HepG2 (cell line): ENCODE results near the gene ARMC10. TPM values are rescaled to one million over a fixed set of nuclear protein-coding genes. Genes with fewer than 3 reads are reported as not detected.

Experiments
- FOXC1 ChIP-seq: sonication (generic); formaldehyde crosslinking; IDR thresholded peaks from 2 replicates; pipeline ENCODE4 v1.8.0; 2022; ENCODE audit warnings: mild to moderate bottlenecking, missing genetic modification reagents, borderline replicate concordance
- NR1H2 ChIP-seq: sonication (generic); formaldehyde crosslinking; IDR thresholded peaks from 2 replicates; pipeline ENCODE4 v1.8.1; 2022; ENCODE audit warnings: low read depth, missing genetic modification reagents, borderline replicate concordance
- PAWR ChIP-seq: sonication (generic); formaldehyde crosslinking; IDR thresholded peaks from 2 replicates; pipeline ENCODE4 v1.4.0; 2020; ENCODE audit warnings: missing genetic modification reagents, mild to moderate bottlenecking, borderline replicate concordance
- RBAK ChIP-seq: sonication (generic); formaldehyde crosslinking; IDR thresholded peaks from 2 replicates; pipeline ENCODE4 v1.5.1; 2020; ENCODE audit warnings: mild to moderate bottlenecking, missing genetic modification reagents
- REXO4 ChIP-seq: sonication (generic); formaldehyde crosslinking; IDR thresholded peaks from 2 replicates; pipeline ENCODE4 v1.8.0; 2022; ENCODE audit warnings: missing genetic modification reagents, mild to moderate bottlenecking, borderline replicate concordance
- SAP130 ChIP-seq: IDR thresholded peaks from 2 replicates; pipeline ENCODE4 v1.6.1; 2016; ENCODE audit warnings: low read depth
- SIX1 ChIP-seq: sonication (generic); formaldehyde crosslinking; IDR thresholded peaks from 2 replicates; pipeline ENCODE4 v1.4.0; 2020; ENCODE audit warnings: missing genetic modification reagents, borderline replicate concordance
- ZBTB7A ChIP-seq: sonication (generic); formaldehyde crosslinking; IDR thresholded peaks from 2 replicates; pipeline ENCODE4 v1.8.0; 2022; ENCODE audit warnings: mild to moderate bottlenecking, missing genetic modification reagents
- ZNF260 ChIP-seq: sonication (generic); formaldehyde crosslinking; IDR thresholded peaks from 2 replicates; pipeline ENCODE4 v1.4.0; 2020; ENCODE audit warnings: missing genetic modification reagents, low read depth, mild to moderate bottlenecking, borderline replicate concordance
- ZSCAN31 ChIP-seq: sonication (generic); formaldehyde crosslinking; IDR thresholded peaks from 2 replicates; pipeline ENCODE4 v1.5.0; 2020; ENCODE audit warnings: low read depth, mild to moderate bottlenecking, missing genetic modification reagents
- polyA plus RNA-seq, 8 experiments: library from polyadenylated mRNA; depleted of rRNA in 3 of 8; stranded (reverse) in 7 of 8; unstranded in 1 of 8; fragments of >200 nt; fragmentation: Illumina TruSeq in 4 of 8; extraction: Trizol in 4 of 8; gene quantifications; 2 replicates each; pipeline versions ENCODE4 v1.2.1 to v1.2.3, GENCODE V29; 2011 to 2016; ENCODE audit warnings: low read depth in 4 of 8, missing spikeins in 1 of 8, mixed read lengths in 1 of 8; ENCODE audit not compliant: insufficient read depth in 1 of 8
- total RNA-seq, 5 experiments: library from RNA; depleted of rRNA; stranded (reverse); fragments of >200 nt; fragmentation: Illumina TruSeq; extraction: Trizol; gene quantifications; 2 replicates each; pipeline ENCODE4 v1.2.3, GENCODE V29; 2016; ENCODE audit warnings: low read depth in 1 of 5
- TF ChIP-seq, protein P1 (sequence below), 2 experiments: sonication (generic) in 1 of 2; formaldehyde crosslinking in 1 of 2; IDR thresholded peaks; 2 replicates each; pipeline versions ENCODE4 v1.5.1 to v1.6.1; 2011 to 2020; ENCODE audit warnings: borderline replicate concordance in 1 of 2, low read depth in 1 of 2, low read length in 1 of 2, mild to moderate bottlenecking in 1 of 2, missing genetic modification reagents in 1 of 2, moderate library complexity in 1 of 2
- TF ChIP-seq, protein P2 (sequence below): sonication (generic); formaldehyde crosslinking; IDR thresholded peaks from 2 replicates; pipeline ENCODE4 v1.4.0; 2020; ENCODE audit warnings: low read depth, mild to moderate bottlenecking, missing genetic modification reagents
- TF ChIP-seq, protein P3 (sequence below): sonication (generic); formaldehyde crosslinking; IDR thresholded peaks from 2 replicates; pipeline ENCODE4 v1.8.1; 2023; ENCODE audit warnings: mild to moderate bottlenecking, missing genetic modification reagents
- TF ChIP-seq, protein P4 (sequence below): sonication (generic); formaldehyde crosslinking; IDR thresholded peaks from 2 replicates; pipeline ENCODE4 v1.8.1; 2023; ENCODE audit warnings: mild to moderate bottlenecking, missing genetic modification reagents
- TF ChIP-seq, protein P5 (sequence below): sonication (generic); formaldehyde crosslinking; IDR thresholded peaks from 2 replicates; pipeline ENCODE4 v1.4.0; 2020; ENCODE audit warnings: mild to moderate bottlenecking, missing genetic modification reagents
- TF ChIP-seq, protein P6 (sequence below): fragments of 450-650 bp; IDR thresholded peaks from 2 replicates; pipeline ENCODE4 v1.6.1; 2016

Gene ARMC10
- total and polyA plus RNA-seq, 2 of the 13 experiments (the other 11 are each of a cell fraction or from before 2014, with no cell fraction given) = 11.3 to 23.7 TPM

DNA sequence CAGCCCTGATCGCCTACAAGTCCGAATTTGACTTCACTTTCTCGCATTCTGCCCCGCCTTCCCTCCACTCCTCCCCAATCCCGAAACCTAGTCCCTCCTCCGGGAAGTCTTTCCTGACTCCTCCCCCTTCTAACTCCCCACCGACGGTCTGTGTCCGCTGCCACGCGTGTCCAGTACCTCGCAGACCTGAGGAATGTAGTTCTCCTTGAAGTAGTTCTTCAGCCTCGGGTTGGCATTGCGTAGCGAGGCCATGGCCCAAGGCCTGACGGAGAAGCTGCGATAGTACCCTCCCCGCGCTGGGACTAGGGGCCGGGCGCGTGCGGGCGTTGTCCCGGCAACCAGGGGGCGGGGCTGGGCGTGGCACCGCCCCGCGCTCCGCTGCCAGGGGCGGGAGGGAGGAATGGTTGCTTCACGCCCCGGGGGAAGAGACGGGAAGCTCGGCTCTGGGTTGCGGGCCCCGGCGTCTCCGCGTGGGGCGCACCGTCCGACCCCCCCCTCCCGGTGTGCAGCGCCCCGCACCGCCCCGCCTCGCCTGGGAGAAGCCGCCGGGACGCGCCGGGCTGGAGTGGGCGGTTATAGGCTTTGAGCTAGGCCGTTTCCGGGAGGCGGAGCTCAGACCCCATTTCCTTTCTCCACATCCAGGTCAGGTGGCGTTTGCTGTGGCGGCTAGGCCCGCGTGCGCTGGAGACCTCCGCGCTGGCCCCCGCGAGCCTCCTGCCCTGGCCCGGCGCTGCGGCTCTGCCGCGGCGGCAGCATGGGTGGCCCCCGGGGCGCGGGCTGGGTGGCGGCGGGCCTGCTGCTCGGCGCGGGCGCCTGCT lies at the start of gene ARMC10, which contains the start of gene FBXL13 (continued):
- TF ChIP-seq, protein P1, sequence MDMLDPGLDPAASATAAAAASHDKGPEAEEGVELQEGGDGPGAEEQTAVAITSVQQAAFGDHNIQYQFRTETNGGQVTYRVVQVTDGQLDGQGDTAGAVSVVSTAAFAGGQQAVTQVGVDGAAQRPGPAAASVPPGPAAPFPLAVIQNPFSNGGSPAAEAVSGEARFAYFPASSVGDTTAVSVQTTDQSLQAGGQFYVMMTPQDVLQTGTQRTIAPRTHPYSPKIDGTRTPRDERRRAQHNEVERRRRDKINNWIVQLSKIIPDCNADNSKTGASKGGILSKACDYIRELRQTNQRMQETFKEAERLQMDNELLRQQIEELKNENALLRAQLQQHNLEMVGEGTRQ (IDR thresholded peaks at IDR 0.05; ENCODE audit: low read depth, low read length) = no peak
- TF ChIP-seq, protein P1 (CRISPR knock-in tag; IDR thresholded peaks at IDR 0.05; ENCODE audit: borderline replicate concordance) = no peak; the same call in 1 of the 2 replicates
- TF ChIP-seq, protein P2, sequence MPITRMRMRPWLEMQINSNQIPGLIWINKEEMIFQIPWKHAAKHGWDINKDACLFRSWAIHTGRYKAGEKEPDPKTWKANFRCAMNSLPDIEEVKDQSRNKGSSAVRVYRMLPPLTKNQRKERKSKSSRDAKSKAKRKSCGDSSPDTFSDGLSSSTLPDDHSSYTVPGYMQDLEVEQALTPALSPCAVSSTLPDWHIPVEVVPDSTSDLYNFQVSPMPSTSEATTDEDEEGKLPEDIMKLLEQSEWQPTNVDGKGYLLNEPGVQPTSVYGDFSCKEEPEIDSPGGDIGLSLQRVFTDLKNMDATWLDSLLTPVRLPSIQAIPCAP (CRISPR knock-in tag) = no peak
- TF ChIP-seq PAWR (CRISPR knock-in tag) = no peak
- TF ChIP-seq NR1H2 = no peak
- TF ChIP-seq, protein P3, sequence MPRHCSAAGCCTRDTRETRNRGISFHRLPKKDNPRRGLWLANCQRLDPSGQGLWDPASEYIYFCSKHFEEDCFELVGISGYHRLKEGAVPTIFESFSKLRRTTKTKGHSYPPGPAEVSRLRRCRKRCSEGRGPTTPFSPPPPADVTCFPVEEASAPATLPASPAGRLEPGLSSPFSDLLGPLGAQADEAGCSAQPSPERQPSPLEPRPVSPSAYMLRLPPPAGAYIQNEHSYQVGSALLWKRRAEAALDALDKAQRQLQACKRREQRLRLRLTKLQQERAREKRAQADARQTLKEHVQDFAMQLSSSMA = no peak
- TF ChIP-seq ZBTB7A (CRISPR knock-in tag) = peak; percentile 23; the same call in 1 of the 2 replicates
- TF ChIP-seq ZNF260 (CRISPR knock-in tag) = no peak
- TF ChIP-seq, protein P4, sequence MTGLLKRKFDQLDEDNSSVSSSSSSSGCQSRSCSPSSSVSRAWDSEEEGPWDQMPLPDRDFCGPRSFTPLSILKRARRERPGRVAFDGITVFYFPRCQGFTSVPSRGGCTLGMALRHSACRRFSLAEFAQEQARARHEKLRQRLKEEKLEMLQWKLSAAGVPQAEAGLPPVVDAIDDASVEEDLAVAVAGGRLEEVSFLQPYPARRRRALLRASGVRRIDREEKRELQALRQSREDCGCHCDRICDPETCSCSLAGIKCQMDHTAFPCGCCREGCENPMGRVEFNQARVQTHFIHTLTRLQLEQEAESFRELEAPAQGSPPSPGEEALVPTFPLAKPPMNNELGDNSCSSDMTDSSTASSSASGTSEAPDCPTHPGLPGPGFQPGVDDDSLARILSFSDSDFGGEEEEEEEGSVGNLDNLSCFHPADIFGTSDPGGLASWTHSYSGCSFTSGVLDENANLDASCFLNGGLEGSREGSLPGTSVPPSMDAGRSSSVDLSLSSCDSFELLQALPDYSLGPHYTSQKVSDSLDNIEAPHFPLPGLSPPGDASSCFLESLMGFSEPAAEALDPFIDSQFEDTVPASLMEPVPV (CRISPR knock-in tag) = peak; percentile 90
- peak; percentile 75; the same call in 1 of the 2 replicates for TF ChIP-seq ZSCAN31
- TF ChIP-seq, protein P5, sequence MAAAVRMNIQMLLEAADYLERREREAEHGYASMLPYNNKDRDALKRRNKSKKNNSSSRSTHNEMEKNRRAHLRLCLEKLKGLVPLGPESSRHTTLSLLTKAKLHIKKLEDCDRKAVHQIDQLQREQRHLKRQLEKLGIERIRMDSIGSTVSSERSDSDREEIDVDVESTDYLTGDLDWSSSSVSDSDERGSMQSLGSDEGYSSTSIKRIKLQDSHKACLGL (CRISPR knock-in tag) = peak; percentile 76; the same call in 1 of the 2 replicates
- no peak for TF ChIP-seq REXO4 (CRISPR knock-in tag)
- peak; percentile 69 for TF ChIP-seq FOXC1 (CRISPR knock-in tag)
- no peak for TF ChIP-seq SIX1 (CRISPR knock-in tag)
- TF ChIP-seq, protein P6, sequence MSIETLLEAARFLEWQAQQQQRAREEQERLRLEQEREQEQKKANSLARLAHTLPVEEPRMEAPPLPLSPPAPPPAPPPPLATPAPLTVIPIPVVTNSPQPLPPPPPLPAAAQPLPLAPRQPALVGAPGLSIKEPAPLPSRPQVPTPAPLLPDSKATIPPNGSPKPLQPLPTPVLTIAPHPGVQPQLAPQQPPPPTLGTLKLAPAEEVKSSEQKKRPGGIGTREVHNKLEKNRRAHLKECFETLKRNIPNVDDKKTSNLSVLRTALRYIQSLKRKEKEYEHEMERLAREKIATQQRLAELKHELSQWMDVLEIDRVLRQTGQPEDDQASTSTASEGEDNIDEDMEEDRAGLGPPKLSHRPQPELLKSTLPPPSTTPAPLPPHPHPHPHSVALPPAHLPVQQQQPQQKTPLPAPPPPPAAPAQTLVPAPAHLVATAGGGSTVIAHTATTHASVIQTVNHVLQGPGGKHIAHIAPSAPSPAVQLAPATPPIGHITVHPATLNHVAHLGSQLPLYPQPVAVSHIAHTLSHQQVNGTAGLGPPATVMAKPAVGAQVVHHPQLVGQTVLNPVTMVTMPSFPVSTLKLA = peak; percentile 58; the same call in 1 of the 2 replicates
- peak; percentile 97 for TF ChIP-seq SAP130
- TF ChIP-seq RBAK (CRISPR knock-in tag) = no peak
